LNCAP (cell line): Measurements from ENCODE around the gene SMU1.

Experiments used
- TF ChIP-seq, protein P1 (sequence below): fragments of 450-650 bp; IDR thresholded peaks from 2 replicates; pipeline ENCODE4 v1.5.1; 2017; ENCODE audit warnings: mild to moderate bottlenecking

Gene SMU1

DNA sequence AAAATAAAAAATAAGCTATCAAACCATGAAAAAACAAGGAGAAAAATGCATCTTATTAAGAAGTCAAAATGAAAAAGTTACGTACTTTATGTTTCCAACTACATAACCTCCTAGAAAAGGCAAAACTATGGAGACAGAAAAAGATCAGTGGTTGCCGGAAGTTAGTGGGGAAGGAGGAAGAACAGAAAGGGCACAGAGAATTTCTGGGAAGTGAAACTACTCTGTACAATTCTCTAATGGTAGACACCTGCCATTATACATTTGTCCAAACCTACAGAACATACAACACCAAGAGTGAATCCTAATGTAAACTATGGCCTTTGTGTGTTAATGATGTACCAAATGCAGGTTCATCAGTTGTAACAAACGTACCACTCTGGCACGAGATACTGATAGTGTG is 25.3 kb downstream of the SMU1 start:
- TF ChIP-seq, protein P1, sequence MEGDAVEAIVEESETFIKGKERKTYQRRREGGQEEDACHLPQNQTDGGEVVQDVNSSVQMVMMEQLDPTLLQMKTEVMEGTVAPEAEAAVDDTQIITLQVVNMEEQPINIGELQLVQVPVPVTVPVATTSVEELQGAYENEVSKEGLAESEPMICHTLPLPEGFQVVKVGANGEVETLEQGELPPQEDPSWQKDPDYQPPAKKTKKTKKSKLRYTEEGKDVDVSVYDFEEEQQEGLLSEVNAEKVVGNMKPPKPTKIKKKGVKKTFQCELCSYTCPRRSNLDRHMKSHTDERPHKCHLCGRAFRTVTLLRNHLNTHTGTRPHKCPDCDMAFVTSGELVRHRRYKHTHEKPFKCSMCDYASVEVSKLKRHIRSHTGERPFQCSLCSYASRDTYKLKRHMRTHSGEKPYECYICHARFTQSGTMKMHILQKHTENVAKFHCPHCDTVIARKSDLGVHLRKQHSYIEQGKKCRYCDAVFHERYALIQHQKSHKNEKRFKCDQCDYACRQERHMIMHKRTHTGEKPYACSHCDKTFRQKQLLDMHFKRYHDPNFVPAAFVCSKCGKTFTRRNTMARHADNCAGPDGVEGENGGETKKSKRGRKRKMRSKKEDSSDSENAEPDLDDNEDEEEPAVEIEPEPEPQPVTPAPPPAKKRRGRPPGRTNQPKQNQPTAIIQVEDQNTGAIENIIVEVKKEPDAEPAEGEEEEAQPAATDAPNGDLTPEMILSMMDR, result no peak

DNA sequence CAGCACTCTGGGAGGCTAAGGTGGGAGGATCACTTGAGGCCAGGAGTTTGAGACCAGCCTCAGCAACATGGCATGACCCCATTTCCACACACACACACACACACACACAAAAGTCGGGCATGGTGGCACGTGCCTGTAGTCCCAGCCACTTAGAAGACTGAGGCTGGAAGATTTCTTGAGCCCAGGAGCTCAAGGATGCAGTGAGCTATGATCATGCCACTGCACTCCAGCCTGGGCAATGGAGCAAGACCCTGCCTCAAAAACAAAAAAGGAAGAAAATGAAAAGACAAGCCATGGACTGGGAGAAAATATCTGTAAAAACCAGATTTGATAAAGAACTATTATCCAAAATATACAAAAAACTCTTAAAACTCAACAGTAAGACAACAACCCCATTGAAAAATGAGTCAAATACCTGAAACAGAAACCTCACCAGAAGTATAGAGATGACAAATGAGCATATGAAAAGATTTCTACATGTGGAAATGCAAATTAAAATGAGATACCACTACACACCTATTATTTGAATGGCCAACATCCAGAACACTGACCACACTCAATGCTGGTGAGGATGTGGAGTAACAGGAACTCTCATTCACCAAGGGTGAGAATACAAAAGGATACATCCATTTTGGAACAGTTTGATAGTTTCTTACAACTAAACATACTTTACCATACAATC is 26.7 kb downstream of the SMU1 start:
- TF ChIP-seq, protein P1, result no peak

DNA sequence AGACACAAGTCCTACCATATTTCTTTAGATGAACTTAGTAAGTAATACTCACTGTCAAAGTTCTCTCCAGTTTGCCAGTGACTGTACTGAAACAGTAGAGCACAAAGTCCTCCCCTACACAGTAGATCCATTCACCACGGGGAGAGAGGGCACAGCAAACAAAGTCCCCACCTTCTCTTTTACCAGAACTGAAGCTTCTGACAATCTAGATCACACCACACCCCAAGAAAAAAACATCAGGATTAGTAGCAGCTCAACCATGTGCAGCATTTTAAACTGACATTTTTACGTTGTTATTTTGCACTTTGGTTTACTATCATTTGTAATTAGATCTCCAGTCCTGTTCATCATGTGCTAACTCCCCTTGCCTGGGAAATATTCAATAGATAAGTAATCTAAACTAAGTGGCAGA is 28.4 kb downstream of the SMU1 start:
- TF ChIP-seq, protein P1, result no peak

DNA sequence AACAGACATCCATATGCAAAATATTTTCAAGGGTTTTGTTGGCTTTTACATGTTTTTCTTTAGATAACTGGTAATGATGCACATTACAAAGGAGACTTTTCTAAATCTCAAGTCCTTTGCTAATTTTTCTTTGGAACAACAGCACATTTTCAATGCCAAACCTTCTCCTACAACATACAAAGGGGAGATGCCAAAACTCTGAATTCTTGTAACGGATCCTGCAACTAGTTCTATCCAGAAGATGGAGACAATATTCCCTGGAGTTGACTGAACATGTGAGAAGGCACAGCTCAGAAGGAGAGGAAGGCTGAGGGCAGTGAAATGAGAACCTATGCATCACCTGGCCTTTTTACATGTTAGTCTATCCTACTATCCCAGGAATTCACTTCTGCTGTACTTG is 30.4 kb downstream of the SMU1 start:
- TF ChIP-seq, protein P1, result no peak

DNA sequence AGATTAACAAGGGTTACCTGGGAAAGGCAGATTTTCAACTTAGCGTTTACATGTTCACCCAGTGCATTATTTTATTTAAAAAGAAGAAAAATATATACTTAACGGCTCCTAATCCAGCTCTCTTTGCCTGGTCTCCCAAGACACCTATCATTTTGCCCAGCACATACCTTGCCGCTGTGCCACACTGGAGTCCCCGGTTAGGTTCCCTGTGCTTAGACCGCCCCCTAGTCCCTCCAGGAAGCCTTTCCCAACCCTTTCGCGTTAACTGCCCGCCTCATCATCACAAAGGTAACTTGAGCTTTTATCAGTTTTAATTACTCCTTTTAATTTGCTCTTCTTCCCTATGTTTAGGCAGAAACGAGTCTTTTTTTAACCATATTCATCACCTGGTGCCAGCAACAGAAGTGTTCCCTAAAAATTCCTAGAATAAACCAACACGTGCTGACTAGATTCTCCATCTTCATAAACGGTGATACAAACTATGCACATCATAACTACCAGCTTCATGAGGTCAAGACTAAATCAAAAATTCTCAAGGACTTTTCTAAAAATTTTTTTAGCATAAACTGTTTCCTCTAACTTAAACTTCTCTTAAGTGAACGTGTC is 31.7 kb downstream of the SMU1 start:
- TF ChIP-seq, protein P1, result peak; percentile 25; the same call in 1 of the 2 replicates

DNA sequence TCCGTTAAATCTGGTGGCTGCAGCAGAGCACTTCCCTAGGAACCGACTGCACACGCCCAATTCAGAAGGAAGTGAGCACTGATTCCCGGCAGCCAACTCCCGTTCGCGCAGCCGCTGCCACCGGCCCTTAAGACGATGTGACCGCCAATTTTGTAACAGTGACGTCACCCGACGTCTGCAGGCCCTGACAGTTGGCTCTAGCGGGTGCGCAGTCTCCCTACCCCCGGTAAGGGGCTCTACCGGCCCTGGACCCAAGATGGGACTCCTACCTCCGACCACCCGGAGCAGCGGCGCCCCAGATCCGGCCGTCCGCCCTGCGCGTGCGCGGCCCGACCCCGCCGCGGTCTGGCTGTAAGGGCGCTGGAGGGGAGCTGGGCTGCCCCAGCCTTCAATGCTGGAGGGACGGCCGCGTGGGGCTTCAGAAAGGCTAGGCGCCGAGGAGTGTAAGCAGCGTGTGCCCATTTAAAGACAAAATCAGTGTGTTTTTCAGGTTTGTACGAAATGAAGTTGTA is 32.3 kb downstream of the SMU1 start:
- TF ChIP-seq, protein P1, result no peak

DNA sequence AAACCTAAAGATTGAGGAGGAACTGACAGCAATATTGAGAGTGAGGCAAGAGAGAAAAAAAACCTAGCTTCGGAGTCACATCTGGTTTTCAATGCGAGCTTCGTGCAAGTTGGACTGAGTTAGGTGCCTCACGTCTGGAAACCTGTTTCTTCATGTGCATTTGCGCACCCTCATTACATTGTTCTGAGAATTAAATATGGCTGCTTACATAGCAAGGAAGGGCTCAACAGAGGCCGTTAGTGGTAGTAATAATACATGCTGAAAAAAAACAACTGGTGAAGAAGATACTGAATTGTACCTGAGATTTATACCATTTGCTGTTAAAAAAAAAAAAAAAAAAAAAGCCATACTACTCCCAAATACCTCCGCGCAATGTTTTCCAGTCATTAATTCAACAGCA is 32.8 kb downstream of the SMU1 start:
- TF ChIP-seq, protein P1, result no peak
